Activated CD4-positive, alpha-beta T cell treated with anti-CD3 and anti-CD28 coated beads for 24 hours (primary cell): ENCODE data around the gene SLC35E1.
"Not testable (repeated sequence)": the region's sequence is repeated elsewhere in the genome, so short reads cannot be mapped to it uniquely, and the experiment has no call there.

Experiments
- DNase-seq, 2 donors: peaks; one replicate each; pipeline ENCODE4 v3.0.0-alpha.2; 2020; ENCODE audit warnings: low read depth in 2 of 2

Gene SLC35E1

GRCh38 chr19:16522559-16523377 lies 49.4 kb downstream of the SLC35E1 start:
- DNase-seq: no peak

GRCh38 chr19:16521715-16522289 lies 50.4 kb downstream of the SLC35E1 start:
- DNase-seq: no peak

- DNase-seq: no peak
Measured at GRCh38 chr19:16520986-16521624, 51.1 kb downstream of the SLC35E1 start.

- no peak for DNase-seq
Measured at GRCh38 chr19:16520074-16520973, 51.9 kb downstream of the SLC35E1 start.

GRCh38 chr19:16519230-16519687 lies 53.0 kb downstream of the SLC35E1 start:
- DNase-seq: no peak

- no peak for DNase-seq
Measured at GRCh38 chr19:16518483-16519229, 53.6 kb downstream of the SLC35E1 start.

GRCh38 chr19:16518061-16518460 lies 54.2 kb downstream of the SLC35E1 start:
- no peak for DNase-seq

- no peak for DNase-seq
Measured at GRCh38 chr19:16516923-16517610, 55.1 kb downstream of the SLC35E1 start.

- DNase-seq: no peak
Measured at GRCh38 chr19:16516381-16516780, 55.8 kb downstream of the SLC35E1 start.

GRCh38 chr19:16514383-16515019 lies 57.7 kb downstream of the SLC35E1 start:
- no peak for DNase-seq

GRCh38 chr19:16512611-16513010 lies 59.6 kb downstream of the SLC35E1 start:
- not testable (repeated sequence) for DNase-seq

- DNase-seq: no peak
Measured at GRCh38 chr19:16509141-16510061, 62.8 kb downstream of the SLC35E1 start.

GRCh38 chr19:16508546-16508945 lies 63.7 kb downstream of the SLC35E1 start:
- no peak for DNase-seq

- DNase-seq: no peak
Measured at GRCh38 chr19:16506961-16507360, 65.3 kb downstream of the SLC35E1 start.

GRCh38 chr19:16506161-16506560 lies 66.1 kb downstream of the SLC35E1 start:
- DNase-seq: not testable (repeated sequence)

- DNase-seq: no peak
Measured at GRCh38 chr19:16504271-16504670, 67.9 kb downstream of the SLC35E1 start.
